Measurements from ENCODE around the gene B3GALT4. TPM values are rescaled to one million over a fixed set of nuclear protein-coding genes. Genes with fewer than 3 reads are reported as not detected.

The B3GALT4 gene
- total and polyA plus RNA-seq, 2 of the 13 experiments (the other 11 are each of a cell fraction or from before 2014, with no cell fraction given): 0.04 to 0.27 TPM

GRCh38 chr6:33304216-33304615 is 27.3 kb downstream of the B3GALT4 start:
- no peak overlapping the region for H3K27ac ChIP-seq (ENCODE audit: extremely low read length, insufficient read depth, low read length)
- no peak overlapping the region for H2AFZ ChIP-seq (ENCODE audit: low read length)
- no peak overlapping the region for H3K4me3 ChIP-seq (replicated peaks in 1 of 3; ENCODE audit: insufficient read depth in 1 of 3, low read depth in 2 of 3, low read length in 3 of 3)
- WGBS (ENCODE audit: low lambda C conversion rate): 95% methylated on average over 16 of the region's 16 CpGs
- H3K36me3 ChIP-seq (replicated peaks in 1 of 2; ENCODE audit: control insufficient read depth in 1 of 2, insufficient read depth in 2 of 2, low read length in 2 of 2): peaks cover 9 to 22% of the 10 kb centered on the region in 2 experiments; a peak in 3 of 5 replicates
- no peaks in the 10 kb centered on the region for H3K9me3 ChIP-seq (ENCODE audit: low read length)
- H3K4me2 ChIP-seq (ENCODE audit: low read depth, low read length): no peak overlapping the region
- ChIA-PET CTCF (ENCODE audit: low intra/inter-chr PET ratio, low total read pairs) (no interaction called here), POLR2A (interaction anchor here (0.6 kb wide), 1 partner anchor 79 kb away, joined by 4 read pairs; no protein-coding TSS in a partner anchor)
- no peak for FAIRE-seq
- no peaks in the 10 kb centered on the region; a peak in 1 of 5 replicates for H3K27me3 ChIP-seq (ENCODE audit: control insufficient read depth in 1 of 2, insufficient read depth in 2 of 2, low read length in 2 of 2)
- no peak for ATAC-seq
- H4K20me1 ChIP-seq (ENCODE audit: insufficient read depth, low read length): no peaks in the 10 kb centered on the region
- H3K9ac ChIP-seq (ENCODE audit: insufficient read depth, low read depth, low read length): no peak overlapping the region
- no TSS peak for BruUV-seq (replicated peaks)
- DNase-seq (ENCODE audit: low spot score): no peak
- intact Hi-C loops (cut with micrococcal nuclease; ENCODE audit: unreplicated experiment) (no loop called here), in situ Hi-C loops (cut with HindIII; ENCODE audit: extremely low pct_ligation_motif_present, low pct_unique_long_range_greater_than_20kb) (no loop called here)
- H3K4me1 ChIP-seq (ENCODE audit: insufficient read depth, low read length): peaks cover 12% of the 10 kb centered on the region
- peaks cover 10% of the 10 kb centered on the region for H3K79me2 ChIP-seq (ENCODE audit: insufficient read depth, low read length)
- TF ChIP-seq ZC3H13 (CRISPR knock-in tag; IDR thresholded peaks at IDR 0.05) (0 out of 2 replicates have a peak, but pooled peaks have one; percentile 77), ZBTB3 (CRISPR knock-in tag; IDR thresholded peaks at IDR 0.05; ENCODE audit: borderline replicate concordance, low read depth) (no peak), ZNF629 (CRISPR knock-in tag; conservative IDR thresholded peaks at IDR 0.05) (no peak), GATAD2A (CRISPR knock-in tag; IDR thresholded peaks at IDR 0.05) (no peak), RBFOX2 (IDR thresholded peaks at IDR 0.05; ENCODE audit: low read depth, low read length) (peak; percentile 60; the same call in 1 of the 2 replicates), AGO2 (optimal IDR thresholded peaks at IDR 0.05; ENCODE audit: low read depth, low read length) (peak; percentile 81), RELA (CRISPR knock-in tag; IDR thresholded peaks at IDR 0.05) (no peak), ZNF564 (CRISPR knock-in tag; IDR thresholded peaks at IDR 0.05) (no peak), ZNF280D (CRISPR knock-in tag; IDR thresholded peaks at IDR 0.05) (no peak), ZNF737 (CRISPR knock-in tag; IDR thresholded peaks at IDR 0.05; ENCODE audit: borderline replicate concordance) (no peak), ZNF256 (CRISPR knock-in tag; conservative IDR thresholded peaks at IDR 0.05) (no peak), ZFYVE20 (CRISPR knock-in tag; IDR thresholded peaks at IDR 0.05; ENCODE audit: borderline replicate concordance, low read depth) (no peak), HNRNPLL (IDR thresholded peaks at IDR 0.05; ENCODE audit: low read depth, low read length, poor library complexity, severe bottlenecking) (no peak), U2AF2 (IDR thresholded peaks at IDR 0.05; ENCODE audit: low read depth, low read length) (no peak), ZNF30 (CRISPR knock-in tag; IDR thresholded peaks at IDR 0.05) (no peak), ZFP36L1 (CRISPR knock-in tag; IDR thresholded peaks at IDR 0.05) (no peak), DPF2 (CRISPR knock-in tag; IDR thresholded peaks at IDR 0.05; ENCODE audit: borderline replicate concordance, low read depth) (no peak)
- TF ChIP-seq, protein P1, sequence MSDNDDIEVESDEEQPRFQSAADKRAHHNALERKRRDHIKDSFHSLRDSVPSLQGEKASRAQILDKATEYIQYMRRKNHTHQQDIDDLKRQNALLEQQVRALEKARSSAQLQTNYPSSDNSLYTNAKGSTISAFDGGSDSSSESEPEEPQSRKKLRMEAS (IDR thresholded peaks at IDR 0.05): no peak
- TF ChIP-seq, protein P2, sequence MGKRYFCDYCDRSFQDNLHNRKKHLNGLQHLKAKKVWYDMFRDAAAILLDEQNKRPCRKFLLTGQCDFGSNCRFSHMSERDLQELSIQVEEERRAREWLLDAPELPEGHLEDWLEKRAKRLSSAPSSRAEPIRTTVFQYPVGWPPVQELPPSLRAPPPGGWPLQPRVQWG (CRISPR knock-in tag; IDR thresholded peaks at IDR 0.05; ENCODE audit: borderline replicate concordance, low read depth): no peak
- TF ChIP-seq, protein P3, sequence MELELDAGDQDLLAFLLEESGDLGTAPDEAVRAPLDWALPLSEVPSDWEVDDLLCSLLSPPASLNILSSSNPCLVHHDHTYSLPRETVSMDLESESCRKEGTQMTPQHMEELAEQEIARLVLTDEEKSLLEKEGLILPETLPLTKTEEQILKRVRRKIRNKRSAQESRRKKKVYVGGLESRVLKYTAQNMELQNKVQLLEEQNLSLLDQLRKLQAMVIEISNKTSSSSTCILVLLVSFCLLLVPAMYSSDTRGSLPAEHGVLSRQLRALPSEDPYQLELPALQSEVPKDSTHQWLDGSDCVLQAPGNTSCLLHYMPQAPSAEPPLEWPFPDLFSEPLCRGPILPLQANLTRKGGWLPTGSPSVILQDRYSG (CRISPR knock-in tag; IDR thresholded peaks at IDR 0.05): no peak
- TF ChIP-seq, protein P4, sequence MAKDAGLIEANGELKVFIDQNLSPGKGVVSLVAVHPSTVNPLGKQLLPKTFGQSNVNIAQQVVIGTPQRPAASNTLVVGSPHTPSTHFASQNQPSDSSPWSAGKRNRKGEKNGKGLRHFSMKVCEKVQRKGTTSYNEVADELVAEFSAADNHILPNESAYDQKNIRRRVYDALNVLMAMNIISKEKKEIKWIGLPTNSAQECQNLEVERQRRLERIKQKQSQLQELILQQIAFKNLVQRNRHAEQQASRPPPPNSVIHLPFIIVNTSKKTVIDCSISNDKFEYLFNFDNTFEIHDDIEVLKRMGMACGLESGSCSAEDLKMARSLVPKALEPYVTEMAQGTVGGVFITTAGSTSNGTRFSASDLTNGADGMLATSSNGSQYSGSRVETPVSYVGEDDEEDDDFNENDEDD (CRISPR knock-in tag; IDR thresholded peaks at IDR 0.05; ENCODE audit: borderline replicate concordance): no peak
